DND-41 (cell line): ENCODE measurements around the gene TMLHE.
"Not testable (repeated sequence)": the region's sequence is repeated elsewhere in the genome, so short reads cannot be mapped to it uniquely, and the experiment has no call there.

ENCODE experiments used
- ATAC-seq: fragments of 200-7000 bp; cut with Tn5 transposase; 3 replicates; pipeline ENCODE4 v1.9.1; 2021; ENCODE audit warnings: low read depth; ENCODE audit not compliant: insufficient read depth
- DNase-seq: peaks from one replicate; pipeline ENCODE4 v3.0.0-alpha.2; 2020
- H2AFZ ChIP-seq: 2 replicates; pipeline ENCODE4 v1.6.0; 2012; ENCODE audit warnings: low read depth, low read length
- H3K27ac ChIP-seq: 2 replicates; pipeline ENCODE4 v1.5.1; 2012; ENCODE audit warnings: low read length, inconsistent platforms
- H3K27me3 ChIP-seq: fragments of 200-600 bp; sonication (generic); 2 replicates; pipeline ENCODE4 v1.6.0; 2012; ENCODE audit warnings: low read length, mild to moderate bottlenecking, inconsistent platforms; ENCODE audit not compliant: insufficient read depth, poor library complexity
- H3K36me3 ChIP-seq: 2 replicates; pipeline ENCODE4 v1.5.1; 2012; ENCODE audit warnings: low read length, inconsistent platforms; ENCODE audit not compliant: insufficient read depth
- H3K4me1 ChIP-seq: 2 replicates; pipeline ENCODE4 v1.5.1; 2012; ENCODE audit warnings: mild to moderate bottlenecking, low read length; ENCODE audit not compliant: insufficient read depth
- H3K4me2 ChIP-seq: 2 replicates; pipeline ENCODE4 v1.6.0; 2012; ENCODE audit warnings: mild to moderate bottlenecking, moderate library complexity, low read length, inconsistent platforms; ENCODE audit not compliant: insufficient read depth
- H3K4me3 ChIP-seq, 2 experiments: fragments of 200-600 bp in 1 of 2; shearing (Covaris generic) in 1 of 2; 2 replicates each; pipeline ENCODE4 v1.5.1; 2012 to 2016; ENCODE audit warnings: inconsistent platforms in 2 of 2, low read length in 2 of 2, mild to moderate bottlenecking in 2 of 2, low read depth in 1 of 2, moderate library complexity in 1 of 2
- H3K79me2 ChIP-seq: 2 replicates; pipeline ENCODE4 v1.6.0; 2012; ENCODE audit warnings: low read length, inconsistent platforms; ENCODE audit not compliant: insufficient read depth
- H3K9ac ChIP-seq: 2 replicates; pipeline ENCODE4 v1.6.0; 2012; ENCODE audit warnings: low read depth, mild to moderate bottlenecking, inconsistent platforms, low read length, moderate library complexity
- H3K9me3 ChIP-seq: 2 replicates; pipeline ENCODE4 v1.5.1; 2012; ENCODE audit warnings: low read length, moderate library complexity, mild to moderate bottlenecking, inconsistent platforms; ENCODE audit not compliant: insufficient read depth, severe bottlenecking
- H4K20me1 ChIP-seq: 2 replicates; pipeline ENCODE4 v1.6.0; 2012; ENCODE audit warnings: low read length; ENCODE audit not compliant: insufficient read depth
- EZH2 ChIP-seq: IDR thresholded peaks from 3 replicates; pipeline ENCODE4 v1.6.1; 2012; ENCODE audit warnings: borderline replicate concordance, low read depth, mild to moderate bottlenecking, moderate library complexity, low read length, inconsistent platforms; ENCODE audit not compliant: severe bottlenecking
- TF ChIP-seq, protein P1 (sequence below): IDR thresholded peaks from 2 replicates; pipeline ENCODE4 v1.5.1; 2012; ENCODE audit warnings: borderline replicate concordance, low read length, moderate library complexity, mild to moderate bottlenecking; ENCODE audit not compliant: poor library complexity, severe bottlenecking; ENCODE audit errors: extremely low read depth

TMLHE gene

DNA sequence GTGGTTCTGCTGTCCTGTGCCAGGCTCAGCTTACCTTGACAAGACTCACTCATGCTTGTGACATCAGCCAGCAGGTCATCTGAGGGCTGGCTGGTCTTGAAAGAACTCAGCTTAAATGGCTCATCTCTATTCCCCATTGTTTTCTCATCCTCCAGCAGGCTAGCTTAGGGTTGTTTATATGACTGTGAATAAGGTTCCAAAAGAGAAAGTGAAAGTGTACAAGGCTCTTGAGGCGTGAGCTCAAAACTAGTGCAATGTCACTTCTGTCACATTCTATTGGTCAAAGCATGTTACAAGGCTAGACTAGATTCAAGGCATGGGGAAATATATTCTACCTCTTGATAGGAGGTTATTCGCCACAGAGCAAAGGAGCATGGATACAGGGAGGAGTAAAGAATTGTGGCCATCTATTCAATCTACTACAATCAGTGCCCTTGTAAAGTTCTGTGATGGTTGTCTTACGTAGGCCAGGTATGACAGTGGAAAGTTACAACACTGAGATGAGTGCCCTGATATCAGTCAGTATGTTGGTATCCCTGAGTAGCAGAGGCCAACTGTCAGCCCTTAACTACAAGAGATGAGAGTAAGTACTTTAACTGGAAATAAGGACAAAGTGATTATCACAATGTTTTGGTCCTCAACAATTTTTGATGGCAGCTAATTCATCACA is 19.8 kb upstream of the TMLHE start:
- TF ChIP-seq EZH2, result no peak
- TF ChIP-seq, protein P1, sequence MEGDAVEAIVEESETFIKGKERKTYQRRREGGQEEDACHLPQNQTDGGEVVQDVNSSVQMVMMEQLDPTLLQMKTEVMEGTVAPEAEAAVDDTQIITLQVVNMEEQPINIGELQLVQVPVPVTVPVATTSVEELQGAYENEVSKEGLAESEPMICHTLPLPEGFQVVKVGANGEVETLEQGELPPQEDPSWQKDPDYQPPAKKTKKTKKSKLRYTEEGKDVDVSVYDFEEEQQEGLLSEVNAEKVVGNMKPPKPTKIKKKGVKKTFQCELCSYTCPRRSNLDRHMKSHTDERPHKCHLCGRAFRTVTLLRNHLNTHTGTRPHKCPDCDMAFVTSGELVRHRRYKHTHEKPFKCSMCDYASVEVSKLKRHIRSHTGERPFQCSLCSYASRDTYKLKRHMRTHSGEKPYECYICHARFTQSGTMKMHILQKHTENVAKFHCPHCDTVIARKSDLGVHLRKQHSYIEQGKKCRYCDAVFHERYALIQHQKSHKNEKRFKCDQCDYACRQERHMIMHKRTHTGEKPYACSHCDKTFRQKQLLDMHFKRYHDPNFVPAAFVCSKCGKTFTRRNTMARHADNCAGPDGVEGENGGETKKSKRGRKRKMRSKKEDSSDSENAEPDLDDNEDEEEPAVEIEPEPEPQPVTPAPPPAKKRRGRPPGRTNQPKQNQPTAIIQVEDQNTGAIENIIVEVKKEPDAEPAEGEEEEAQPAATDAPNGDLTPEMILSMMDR, result no peak
- Histone ChIP-seq H3K27ac (peak overlapping the region; percentile 85), H3K4me2 (peak overlapping the region; percentile 82), H3K9me3 (peaks cover 3% of the 10 kb centered on the region), H3K4me3 (peak overlapping the region; percentile 22 to 58; a peak in 3 of 4 replicates), H4K20me1 (no peaks in the 10 kb centered on the region), H2AFZ (peak overlapping the region; percentile 89), H3K27me3 (no peaks in the 10 kb centered on the region), H3K36me3 (no peaks in the 10 kb centered on the region), H3K4me1 (peaks cover 15% of the 10 kb centered on the region), H3K9ac (peak overlapping the region; percentile 61), H3K79me2 (no peaks in the 10 kb centered on the region)
- DNase-seq, result peak; percentile 35
- ATAC-seq, result peak; percentile 98

DNA sequence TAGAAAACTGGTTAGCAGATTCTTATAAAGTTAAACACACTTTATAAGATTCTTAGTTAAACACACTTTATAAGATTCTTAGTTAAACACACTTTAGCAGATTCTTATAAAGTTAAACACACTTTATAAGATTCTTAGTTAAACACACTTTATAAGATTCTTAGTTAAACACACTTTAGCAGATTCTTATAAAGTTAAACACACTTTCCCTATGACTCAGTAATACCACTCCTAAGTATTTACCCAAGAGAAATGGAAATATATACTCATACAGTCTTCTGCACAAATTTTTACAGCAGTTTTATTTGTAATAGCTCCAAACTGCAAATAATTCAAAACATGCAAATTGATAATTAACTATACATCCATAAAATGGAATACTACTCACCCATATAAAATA is 7.4 kb upstream of the TMLHE start:
- not testable (repeated sequence) for H3K4me1 ChIP-seq, H4K20me1 ChIP-seq, H3K27me3 ChIP-seq, H3K36me3 ChIP-seq, H2AFZ ChIP-seq, H3K9me3 ChIP-seq, H3K4me3 ChIP-seq, H3K27ac ChIP-seq, ATAC-seq, H3K4me2 ChIP-seq, H3K9ac ChIP-seq, DNase-seq, H3K79me2 ChIP-seq

DNA sequence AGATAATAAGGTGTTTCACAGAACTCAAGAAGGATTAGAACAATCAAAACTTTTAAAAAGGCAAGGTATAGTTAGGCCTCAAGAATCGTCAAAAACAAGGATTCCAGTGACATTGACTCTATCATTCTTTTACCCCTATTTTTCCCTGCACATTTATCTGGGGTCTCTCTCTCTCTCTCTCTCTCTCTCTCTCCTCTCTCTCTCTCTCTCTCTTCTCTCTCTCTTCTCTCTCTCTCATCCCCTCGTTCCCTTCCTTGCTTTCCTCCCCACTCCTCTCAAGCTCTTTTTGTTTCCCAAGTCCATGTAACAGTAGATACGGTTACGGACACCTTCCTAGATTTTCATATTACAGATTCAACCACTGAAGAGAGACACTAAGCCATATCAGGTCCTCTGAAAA is 3.2 kb upstream of the TMLHE start:
- no peaks in the 10 kb centered on the region for H4K20me1 ChIP-seq
- DNase-seq (no peak), ATAC-seq (no peak)
- H3K27me3 ChIP-seq, result no peaks in the 10 kb centered on the region
- H3K4me1 ChIP-seq, result peaks cover 18% of the 10 kb centered on the region
- H3K9me3 ChIP-seq, result no peaks in the 10 kb centered on the region
- no peak overlapping the region for H3K4me3 ChIP-seq
- H3K27ac ChIP-seq, result no peak overlapping the region
- no peak overlapping the region for H3K4me2 ChIP-seq
- TF ChIP-seq EZH2, result no peak
- TF ChIP-seq, protein P1, result no peak
- H3K9ac ChIP-seq, result no peak overlapping the region
- H2AFZ ChIP-seq, result no peak overlapping the region
- no peaks in the 10 kb centered on the region; the same call in 1 of the 2 replicates for H3K36me3 ChIP-seq
- H3K79me2 ChIP-seq, result peaks cover 19% of the 10 kb centered on the region

DNA sequence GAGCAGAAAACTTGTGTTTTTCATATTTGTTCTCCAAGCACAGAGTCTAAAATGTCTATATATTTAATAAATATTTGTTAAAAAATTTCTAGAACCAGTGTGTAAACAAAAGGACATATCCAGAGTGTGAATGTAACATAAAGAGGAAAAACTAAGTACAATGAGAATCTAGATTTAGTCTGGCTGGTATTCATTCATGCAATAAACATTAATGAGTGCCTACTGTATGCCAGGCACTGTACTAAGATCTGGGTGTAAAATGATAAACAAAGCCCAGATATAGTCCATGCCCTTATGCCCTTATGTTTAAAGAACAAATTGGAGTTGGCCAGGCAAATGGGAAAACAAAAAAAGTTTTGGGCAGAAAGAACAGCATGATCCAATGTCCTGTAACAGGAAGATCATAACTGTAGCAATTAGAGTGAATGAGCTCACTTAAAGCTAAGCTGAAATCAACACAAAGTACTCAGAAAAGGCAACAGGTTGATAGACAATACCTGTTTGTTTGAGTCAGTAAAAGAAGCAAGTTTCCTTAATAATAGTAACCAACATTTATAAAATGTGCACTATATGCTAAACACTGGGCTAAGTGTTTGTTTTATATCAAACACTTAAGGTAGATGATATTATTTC is 1.3 kb upstream of the TMLHE start:
- Histone ChIP-seq H3K9ac (no peak overlapping the region), H3K4me2 (no peak overlapping the region), H3K27me3 (no peaks in the 10 kb centered on the region), H3K79me2 (peaks cover 31% of the 10 kb centered on the region), H3K4me1 (peaks cover 20% of the 10 kb centered on the region), H2AFZ (no peak overlapping the region; the same call in 1 of the 2 replicates), H3K9me3 (no peaks in the 10 kb centered on the region), H3K36me3 (no peaks in the 10 kb centered on the region; the same call in 1 of the 2 replicates), H3K27ac (no peak overlapping the region), H4K20me1 (no peaks in the 10 kb centered on the region), H3K4me3 (no peak overlapping the region)
- no peak for TF ChIP-seq EZH2
- TF ChIP-seq, protein P1, result no peak
- no peak for DNase-seq
- ATAC-seq, result no peak
